IMR-90 (cell line): ENCODE measurements around the gene TRPV4. TPM values are rescaled to one million over a fixed set of nuclear protein-coding genes. Genes with fewer than 3 reads are reported as not detected.

Experiments used
- ATAC-seq: fragments of 200-7000 bp; cut with Tn5 transposase; 2 replicates; pipeline ENCODE4 v1.9.1; 2020; ENCODE audit warnings: low read depth, mild to moderate bottlenecking, moderate library complexity
- BruUV-seq: library from RNA; stranded (reverse); fragments of 400-500 nt; replicated peaks from 2 replicates; lab custom pipeline; 2021; lab: Mats Ljungman, UMichigan
- CTCF ChIA-PET: fragments of 300-600 bp; formaldehyde crosslinking; extraction: SDS; loops from one replicate; lab custom pipeline; 2021; ENCODE audit warnings: antibody characterized with exemption; lab: Yijun Ruan, JAX
- POLR2A ChIA-PET: fragments of 300-600 bp; sonication (Branson Sonifier 250); formaldehyde crosslinking; loops from one replicate; lab custom pipeline; 2022; ENCODE audit warnings: antibody characterized with exemption; ENCODE audit not compliant: unreplicated experiment; lab: Charles Lee
- DNase-seq: peaks from one replicate; pipeline ENCODE4 v3.0.0; 2013
- H2AFZ ChIP-seq: replicated peaks from 2 replicates; pipeline ENCODE3; 2013; ENCODE audit warnings: low read length, mild to moderate bottlenecking; ENCODE audit not compliant: poor library complexity
- H2AK5ac ChIP-seq: 2 replicates; pipeline ENCODE4 v1.6.1; 2013; ENCODE audit warnings: low read depth, low read length, inconsistent platforms
- H2AK9ac ChIP-seq: replicated peaks from 2 replicates; pipeline ENCODE3; 2013; ENCODE audit warnings: mild to moderate bottlenecking, low read depth, low read length, moderate library complexity; ENCODE audit not compliant: poor library complexity
- H2BK120ac ChIP-seq: 2 replicates; pipeline ENCODE4 v1.6.1; 2013; ENCODE audit warnings: low read depth, low read length, inconsistent platforms
- H2BK15ac ChIP-seq: 3 replicates; pipeline ENCODE4 v1.6.1; 2013; ENCODE audit warnings: low read depth, low read length, inconsistent platforms
- H2BK20ac ChIP-seq: 2 replicates; pipeline ENCODE4 v1.6.1; 2013; ENCODE audit warnings: low read depth, mild to moderate bottlenecking, inconsistent platforms, low read length, moderate library complexity
- H2BK5ac ChIP-seq: 2 replicates; pipeline ENCODE4 v1.6.1; 2013; ENCODE audit warnings: mild to moderate bottlenecking, low read depth, low read length, inconsistent platforms; ENCODE audit not compliant: poor library complexity, severe bottlenecking
- H3K14ac ChIP-seq: replicated peaks from 2 replicates; pipeline ENCODE4 v1.6.1; 2013; ENCODE audit warnings: low read depth, low read length, inconsistent platforms
- H3K18ac ChIP-seq: 2 replicates; pipeline ENCODE4 v1.6.1; 2013; ENCODE audit warnings: low read depth, low read length, control low read depth
- H3K23ac ChIP-seq: 2 replicates; pipeline ENCODE4 v1.6.1; 2013; ENCODE audit warnings: low read depth, low read length, inconsistent platforms
- H3K27ac ChIP-seq: 2 replicates; pipeline ENCODE4 v1.5.1; 2013; ENCODE audit warnings: mild to moderate bottlenecking, control low read depth, low read length; ENCODE audit not compliant: insufficient read depth
- H3K27me3 ChIP-seq: 2 replicates; pipeline ENCODE4 v1.6.1; 2013; ENCODE audit warnings: low read length; ENCODE audit not compliant: control insufficient read depth, insufficient read depth
- H3K36me3 ChIP-seq: 2 replicates; pipeline ENCODE4 v1.6.1; 2013; ENCODE audit warnings: low read length, mixed read lengths; ENCODE audit not compliant: control insufficient read depth, insufficient read depth
- H3K4ac ChIP-seq: 2 replicates; pipeline ENCODE4 v1.6.1; 2013; ENCODE audit warnings: low read depth, low read length, inconsistent platforms
- H3K4me1 ChIP-seq: 2 replicates; pipeline ENCODE4 v1.6.1; 2013; ENCODE audit warnings: low read length, mixed read lengths; ENCODE audit not compliant: control insufficient read depth, insufficient read depth
- H3K4me2 ChIP-seq: 2 replicates; pipeline ENCODE4 v1.6.1; 2013; ENCODE audit warnings: low read depth, mild to moderate bottlenecking, control low read depth, low read length, moderate library complexity
- H3K4me3 ChIP-seq: 2 replicates; pipeline ENCODE4 v1.5.1; 2013; ENCODE audit warnings: low read depth, mild to moderate bottlenecking, control low read depth, low read length, moderate library complexity; ENCODE audit not compliant: insufficient read depth
- H3K56ac ChIP-seq: 2 replicates; pipeline ENCODE4 v1.6.1; 2013; ENCODE audit warnings: low read length, inconsistent platforms; ENCODE audit not compliant: insufficient read depth; ENCODE audit errors: extremely low read depth
- H3K79me1 ChIP-seq, 2 experiments: 2 replicates each; pipeline ENCODE4 v1.6.1; 2013; ENCODE audit warnings: low read length in 2 of 2, inconsistent platforms in 1 of 2, low read depth in 1 of 2
- H3K9ac ChIP-seq: 2 replicates; pipeline ENCODE4 v1.6.1; 2013; ENCODE audit warnings: low read depth, low read length, control low read depth
- H3K9me1 ChIP-seq: 2 replicates; pipeline ENCODE4 v1.6.1; 2013; ENCODE audit warnings: low read length, inconsistent platforms; ENCODE audit not compliant: insufficient read depth
- H3K9me3 ChIP-seq: 2 replicates; pipeline ENCODE4 v1.6.1; 2013; ENCODE audit warnings: low read length; ENCODE audit not compliant: control insufficient read depth, insufficient read depth
- H4K20me1 ChIP-seq: 2 replicates; pipeline ENCODE4 v1.6.1; 2013; ENCODE audit warnings: low read length, inconsistent platforms; ENCODE audit not compliant: insufficient read depth
- H4K5ac ChIP-seq: 2 replicates; pipeline ENCODE4 v1.6.1; 2013; ENCODE audit warnings: mild to moderate bottlenecking, low read depth, low read length, control low read depth
- H4K8ac ChIP-seq, 2 experiments: 2 replicates each; pipeline ENCODE4 v1.6.1; 2013; ENCODE audit warnings: low read depth in 2 of 2, low read length in 2 of 2, control low read depth in 1 of 2, inconsistent platforms in 1 of 2
- H4K91ac ChIP-seq: 2 replicates; pipeline ENCODE4 v1.6.1; 2013; ENCODE audit warnings: low read depth, low read length, inconsistent platforms; ENCODE audit not compliant: insufficient read depth
- POLR2A ChIP-seq: IDR thresholded peaks from 2 replicates; pipeline ENCODE4 v1.6.1; 2012; ENCODE audit warnings: mild to moderate bottlenecking, low read depth, low read length
- WGBS, 2 experiments: methylation state at CpG; one replicate each; pipeline versions ENCODE4 v1.1.5 to v1.1.7; 2013; ENCODE audit warnings: missing lambda C conversion rate in 2 of 2; ENCODE audit not compliant: insufficient read length in 1 of 2; ENCODE audit errors: extremely low coverage in 2 of 2; 5-methylcytosine and 5-hydroxymethylcytosine counted together
- dilution Hi-C: fragments of 300-500 bp; cut with HindIII; formaldehyde crosslinking; loops from one replicate; pipeline ENCODE4 v1.14.3; 2018; ENCODE audit warnings: low sequenced_read_pairs; ENCODE audit not compliant: unreplicated experiment
- in situ Hi-C: fragments of 300-500 bp; cut with MboI; formaldehyde crosslinking; loops from 3 replicates; pipeline ENCODE4 v1.14.3; 2019; ENCODE audit warnings: low sequenced_read_pairs, inconsistent platforms, mixed read lengths
- intact Hi-C: fragments of 100-400 bp; cut with micrococcal nuclease; formaldehyde crosslinking; loops from 2 replicates; pipeline ENCODE4 v1.10.0; 2022
- polyA plus RNA-seq, 3 experiments: library from polyadenylated mRNA; depleted of rRNA; stranded (reverse); fragments of >200 nt; gene quantifications; 2 replicates each; pipeline ENCODE4 v1.2.3, GENCODE V29; 2012; ENCODE audit warnings: low replicate concordance in 1 of 3
- total RNA-seq: library from RNA; depleted of rRNA; stranded (reverse); fragments of >200 nt; gene quantifications from 2 replicates; pipeline ENCODE4 v1.2.3, GENCODE V29; 2012

Gene TRPV4
- total and polyA plus RNA-seq, 2 of the 4 experiments (the other 2 are of a cell fraction): 1.1 to 6.1 TPM

DNA sequence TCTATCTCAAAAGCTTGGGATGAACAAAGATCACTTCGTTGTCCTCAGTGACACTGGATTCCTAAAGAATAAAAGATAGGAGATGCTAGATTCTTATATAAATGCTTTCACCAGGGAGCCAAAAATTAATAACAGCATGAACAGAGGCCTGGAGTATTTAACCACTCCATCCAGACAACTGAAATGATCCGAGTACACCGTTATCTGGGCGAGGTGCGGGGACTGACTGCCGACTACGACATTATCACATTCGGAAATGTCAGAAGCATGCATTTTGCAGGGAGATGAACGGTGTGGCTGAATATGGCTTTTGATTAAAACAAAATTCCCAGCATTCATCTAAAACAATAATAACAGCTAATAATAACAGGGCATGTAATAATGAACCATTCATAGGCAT is 56.6 kb downstream of the TRPV4 start:
- ChIA-PET CTCF (interaction anchor here (0.6 to 4.1 kb wide), 3 partner anchors 58 to 179 kb away, joined by 3 to 36 read pairs (median 3); no protein-coding TSS in a partner anchor), POLR2A (no interaction called here)
- peaks cover 6% of the 10 kb centered on the region for H3K9me3 ChIP-seq
- no peak overlapping the region for H3K9ac ChIP-seq
- H3K23ac ChIP-seq: no peak overlapping the region
- no peak overlapping the region for H3K4me2 ChIP-seq
- H3K27ac ChIP-seq: no peak overlapping the region
- H3K56ac ChIP-seq: no peak overlapping the region
- H2BK120ac ChIP-seq: no peak overlapping the region
- H2BK20ac ChIP-seq: no peak overlapping the region
- H3K4ac ChIP-seq: no peak overlapping the region
- H3K36me3 ChIP-seq: no peaks in the 10 kb centered on the region
- no peak overlapping the region for H2BK5ac ChIP-seq
- no peaks in the 10 kb centered on the region for H4K20me1 ChIP-seq
- no peaks in the 10 kb centered on the region for H3K79me1 ChIP-seq
- WGBS, 2 experiments: no CpG with 5 or more reads among the region's 9 CpGs
- H3K4me3 ChIP-seq: no peak overlapping the region
- no peaks in the 10 kb centered on the region for H3K9me1 ChIP-seq
- no peak for TF ChIP-seq POLR2A
- H2BK15ac ChIP-seq: no peak overlapping the region
- H2AFZ ChIP-seq: no peak overlapping the region
- intact Hi-C loops (no loop called here), in situ Hi-C loops (loop anchor here (10.0 kb wide), 1 partner anchor 352 kb away; no protein-coding TSS in a partner anchor), dilution Hi-C loops (no loop called here)
- no peak overlapping the region for H3K14ac ChIP-seq
- no peak for DNase-seq
- ATAC-seq: no peak
- no peak overlapping the region for H2AK9ac ChIP-seq
- H4K5ac ChIP-seq: no peak overlapping the region
- H4K8ac ChIP-seq: no peak overlapping the region
- no TSS peak for BruUV-seq
- H3K4me1 ChIP-seq: no peaks in the 10 kb centered on the region
- H3K27me3 ChIP-seq: peaks cover 1% of the 10 kb centered on the region; the same call in 1 of the 2 replicates
- no peak overlapping the region for H4K91ac ChIP-seq
- H2AK5ac ChIP-seq: no peak overlapping the region
- no peak overlapping the region for H3K18ac ChIP-seq
